Peyer's patch (tissue), 4 donors: ENCODE data around the gene PEAK1. TPM values are rescaled to one million over a fixed set of nuclear protein-coding genes. Genes with fewer than 3 reads are reported as not detected.

Experiments
- DNase-seq, 3 donors: peaks; one replicate each; pipeline ENCODE4 v3.0.0-alpha.2; 2017 to 2019
- H3K27ac ChIP-seq, 4 donors: fragments of 200-600 bp; sonication (generic); one replicate each; pipeline ENCODE4 v1.5.1; 2016 to 2019
- H3K27me3 ChIP-seq, 2 donors: fragments of 200-600 bp; sonication (generic); one replicate each; pipeline ENCODE4 v1.5.1; 2019
- H3K36me3 ChIP-seq, 3 donors: fragments of 200-600 bp; sonication (generic); one replicate each; pipeline ENCODE4 v1.5.1; 2016 to 2019
- H3K4me1 ChIP-seq, 4 donors: fragments of 200-600 bp; sonication (generic); one replicate each; pipeline ENCODE4 v1.5.1; 2016 to 2019
- H3K4me3 ChIP-seq, 4 donors: fragments of 200-600 bp; sonication (generic); 1 replicate in 3 of 4; 2 replicates in 1 of 4; pipeline ENCODE4 v1.5.1; 2016 to 2019; ENCODE audit warnings: mild to moderate bottlenecking in 1 of 4
- H3K9me3 ChIP-seq, 4 donors: fragments of 200-600 bp; sonication (generic); one replicate each; pipeline ENCODE4 v1.5.1; 2016 to 2019; ENCODE audit warnings: mild to moderate bottlenecking in 1 of 4
- POLR2A ChIP-seq, 2 donors: fragments of 450-650 bp; IDR thresholded peaks; one replicate each; pipeline ENCODE4 v1.5.1; 2017; ENCODE audit warnings: antibody characterized with exemption in 2 of 2, mild to moderate bottlenecking in 2 of 2, moderate library complexity in 2 of 2
- total RNA-seq, 4 donors: library from RNA; depleted of rRNA; stranded (reverse); fragments of >200 nt; gene quantifications; one replicate each; pipeline ENCODE4 v1.1.0, GENCODE V29; 2016
- TF ChIP-seq, protein P1 (sequence below), 6 experiments: fragments of 450-650 bp in 4 of 6; fragments of 200-600 bp in 2 of 6; sonication (generic) in 1 of 6; IDR thresholded peaks; one replicate each; pipeline ENCODE4 v1.5.1; 2017 to 2019; ENCODE audit warnings: antibody characterized with exemption in 6 of 6, mild to moderate bottlenecking in 3 of 6, moderate library complexity in 1 of 6

The PEAK1 gene
- total RNA-seq, 4 donors from 2014 or later: 28.7 to 81.7 (median 52.4) TPM

DNA sequence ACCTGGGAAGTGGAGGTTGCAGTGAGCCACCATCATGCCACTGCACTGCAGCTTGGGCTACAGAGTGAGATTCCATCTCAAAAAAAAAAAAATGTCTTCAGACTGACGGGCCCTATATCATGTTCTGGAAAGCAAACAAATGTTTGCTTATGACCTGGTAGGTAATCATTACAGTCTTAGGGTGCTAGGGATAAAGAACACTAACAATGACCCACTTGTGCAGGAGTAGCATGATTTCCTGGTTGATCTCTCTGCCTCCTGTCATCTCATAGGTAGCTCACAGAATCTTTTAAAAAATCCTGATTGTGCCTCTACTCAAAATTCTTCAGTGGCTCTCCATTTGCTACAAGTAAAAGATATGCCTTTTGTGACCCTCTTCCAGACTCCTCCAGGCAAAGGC is 274.5 kb downstream of the PEAK1 start:
- TF ChIP-seq, protein P1, sequence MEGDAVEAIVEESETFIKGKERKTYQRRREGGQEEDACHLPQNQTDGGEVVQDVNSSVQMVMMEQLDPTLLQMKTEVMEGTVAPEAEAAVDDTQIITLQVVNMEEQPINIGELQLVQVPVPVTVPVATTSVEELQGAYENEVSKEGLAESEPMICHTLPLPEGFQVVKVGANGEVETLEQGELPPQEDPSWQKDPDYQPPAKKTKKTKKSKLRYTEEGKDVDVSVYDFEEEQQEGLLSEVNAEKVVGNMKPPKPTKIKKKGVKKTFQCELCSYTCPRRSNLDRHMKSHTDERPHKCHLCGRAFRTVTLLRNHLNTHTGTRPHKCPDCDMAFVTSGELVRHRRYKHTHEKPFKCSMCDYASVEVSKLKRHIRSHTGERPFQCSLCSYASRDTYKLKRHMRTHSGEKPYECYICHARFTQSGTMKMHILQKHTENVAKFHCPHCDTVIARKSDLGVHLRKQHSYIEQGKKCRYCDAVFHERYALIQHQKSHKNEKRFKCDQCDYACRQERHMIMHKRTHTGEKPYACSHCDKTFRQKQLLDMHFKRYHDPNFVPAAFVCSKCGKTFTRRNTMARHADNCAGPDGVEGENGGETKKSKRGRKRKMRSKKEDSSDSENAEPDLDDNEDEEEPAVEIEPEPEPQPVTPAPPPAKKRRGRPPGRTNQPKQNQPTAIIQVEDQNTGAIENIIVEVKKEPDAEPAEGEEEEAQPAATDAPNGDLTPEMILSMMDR (IDR thresholded peaks at IDR 0.05): no peak
- no peak for TF ChIP-seq POLR2A (IDR thresholded peaks at IDR 0.05)
- DNase-seq: no peak
- H3K27me3 ChIP-seq: no peaks in the 10 kb centered on the region

DNA sequence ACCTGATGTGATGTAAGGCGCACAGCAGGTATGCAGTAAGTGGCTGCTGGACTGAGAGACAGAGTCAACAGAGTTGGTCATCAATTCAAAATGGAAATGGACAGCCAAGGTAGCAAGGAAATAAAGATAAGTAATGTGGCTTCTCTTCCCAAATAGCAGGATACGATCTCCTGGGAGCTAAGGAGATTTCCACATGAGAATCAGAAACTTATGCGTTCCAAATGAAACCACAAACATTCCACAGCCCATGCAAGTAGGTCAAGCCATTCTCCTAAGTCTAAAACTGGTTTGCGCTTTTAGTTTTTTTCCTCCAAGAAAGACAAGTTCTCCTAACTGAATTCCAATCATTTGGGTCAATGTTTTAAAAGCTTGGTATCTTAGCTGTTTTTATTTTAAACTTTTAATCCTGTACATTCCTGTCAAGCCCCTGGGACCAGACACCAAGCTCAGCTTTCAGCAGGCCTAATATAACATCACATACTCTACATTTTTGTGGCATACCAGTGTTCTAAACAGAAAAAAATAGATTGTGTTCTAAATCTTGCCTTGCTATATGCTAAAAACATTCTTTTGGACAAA is 275.3 kb downstream of the PEAK1 start:
- no peak for TF ChIP-seq POLR2A (IDR thresholded peaks at IDR 0.05)
- TF ChIP-seq, protein P1 (IDR thresholded peaks at IDR 0.05): no peak
- Histone ChIP-seq H3K4me3 (no peak overlapping the region), H3K27me3 (no peaks in the 10 kb centered on the region), H3K9me3 (no peaks in the 10 kb centered on the region), H3K36me3 (peaks cover 0 to 5% (median 0%) of the 10 kb centered on the region in 3 donors), H3K27ac (peak overlapping the region; percentile 2 to 70 (median 48)), H3K4me1 (peaks cover 0 to 13% (median 0%) of the 10 kb centered on the region in 4 donors)
- no peak for DNase-seq

More for the DNA sequence above, 274.5 kb downstream of the PEAK1 start:
- peak overlapping the region in 3 of 4 donors; percentile 2 to 70 (median 67) for H3K27ac ChIP-seq
- peaks cover 0 to 13% (median 0%) of the 10 kb centered on the region in 4 donors for H3K4me1 ChIP-seq
- H3K4me3 ChIP-seq: no peak overlapping the region
- no peaks in the 10 kb centered on the region for H3K9me3 ChIP-seq
- peaks cover 0 to 5% (median 0%) of the 10 kb centered on the region in 3 donors for H3K36me3 ChIP-seq

DNA sequence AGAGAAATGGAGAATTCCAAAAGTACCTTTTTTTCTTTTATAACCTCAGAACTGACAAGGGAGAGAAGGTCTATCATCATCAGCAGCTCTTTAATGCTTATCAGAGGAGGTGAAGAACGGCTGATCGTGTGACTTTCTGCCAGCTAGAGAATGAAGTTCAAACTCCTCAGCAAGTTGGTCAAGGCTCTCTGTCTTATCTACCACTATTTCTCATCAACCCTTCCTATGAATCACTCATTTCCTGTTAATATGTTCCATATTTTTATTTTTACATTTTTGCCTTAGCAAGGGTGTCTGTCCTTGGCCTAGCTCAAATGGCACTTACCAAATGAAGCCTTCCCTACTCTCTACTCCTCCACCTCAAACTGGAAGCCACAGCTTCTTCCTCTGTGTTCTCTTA is 275.9 kb downstream of the PEAK1 start:
- no peaks in the 10 kb centered on the region for H3K27me3 ChIP-seq
- TF ChIP-seq, protein P1 (IDR thresholded peaks at IDR 0.05): no peak
- no peak for TF ChIP-seq POLR2A (IDR thresholded peaks at IDR 0.05)
- H3K4me1 ChIP-seq: peaks cover 0 to 13% (median 0%) of the 10 kb centered on the region in 4 donors
- no peak overlapping the region for H3K4me3 ChIP-seq
- H3K27ac ChIP-seq: peak overlapping the region in 3 of 4 donors; percentile 29 to 70 (median 67)
- peaks cover 0 to 5% (median 0%) of the 10 kb centered on the region in 3 donors for H3K36me3 ChIP-seq
- no peak for DNase-seq
- H3K9me3 ChIP-seq: no peaks in the 10 kb centered on the region

DNA sequence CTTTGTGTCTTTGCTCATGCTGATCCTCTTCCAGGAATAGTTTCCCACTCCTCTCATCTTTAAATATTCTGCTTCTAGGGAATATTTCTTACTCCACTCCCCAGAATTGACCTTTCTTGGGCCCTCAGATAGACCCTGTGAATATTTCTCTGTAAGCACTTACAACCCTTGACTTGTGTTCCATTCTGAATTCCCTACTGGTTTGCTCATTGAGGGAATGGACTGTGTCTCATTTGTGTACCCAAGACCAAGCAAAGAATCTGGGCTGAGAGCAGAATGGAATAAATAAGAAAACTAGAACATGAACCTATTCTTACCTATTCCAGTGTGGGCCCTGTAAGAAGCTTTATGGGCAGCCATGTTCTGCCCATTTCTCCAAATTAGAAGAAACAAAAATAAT is 276.3 kb downstream of the PEAK1 start:
- peaks cover 0 to 5% (median 0%) of the 10 kb centered on the region in 3 donors for H3K36me3 ChIP-seq
- no peak for TF ChIP-seq POLR2A (IDR thresholded peaks at IDR 0.05)
- TF ChIP-seq, protein P1 (IDR thresholded peaks at IDR 0.05): no peak
- no peak for DNase-seq
- H3K9me3 ChIP-seq: no peaks in the 10 kb centered on the region
- peaks cover 0 to 13% (median 0%) of the 10 kb centered on the region in 4 donors for H3K4me1 ChIP-seq
- H3K27ac ChIP-seq: peak overlapping the region in 3 of 4 donors; percentile 23 to 67 (median 29)
- no peaks in the 10 kb centered on the region for H3K27me3 ChIP-seq
- H3K4me3 ChIP-seq: no peak overlapping the region

DNA sequence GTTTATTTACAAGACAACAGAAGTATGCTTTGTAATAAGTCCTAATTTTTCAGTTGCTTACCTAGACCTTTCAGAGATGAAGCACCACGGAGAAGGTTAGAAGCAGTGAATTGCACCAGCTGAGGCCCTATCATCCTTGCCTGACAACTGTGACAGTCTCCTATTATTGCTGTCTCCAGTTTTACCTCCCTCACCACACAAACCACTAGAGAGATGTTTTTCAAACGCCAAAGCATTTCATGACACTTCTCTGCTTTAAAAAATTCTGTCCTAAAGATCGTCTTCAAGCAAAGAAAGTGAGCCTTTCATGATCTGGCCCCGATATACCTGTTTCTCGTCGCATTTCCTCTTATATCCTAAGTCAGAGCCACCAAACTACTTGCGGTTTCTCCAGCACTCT is 276.7 kb downstream of the PEAK1 start:
- no peak overlapping the region for H3K4me3 ChIP-seq
- H3K27ac ChIP-seq: peak overlapping the region in 3 of 4 donors; percentile 23 to 67 (median 29)
- no peaks in the 10 kb centered on the region for H3K9me3 ChIP-seq
- H3K27me3 ChIP-seq: no peaks in the 10 kb centered on the region
- peaks cover 0 to 13% (median 0%) of the 10 kb centered on the region in 4 donors for H3K4me1 ChIP-seq
- no peak for DNase-seq
- TF ChIP-seq POLR2A (IDR thresholded peaks at IDR 0.05): no peak
- TF ChIP-seq, protein P1 (IDR thresholded peaks at IDR 0.05): no peak
- H3K36me3 ChIP-seq: peaks cover 0 to 5% (median 0%) of the 10 kb centered on the region in 3 donors
